HUDEP-2 (cell line): ENCODE data around the gene KATNAL1.
"Not testable (repeated sequence)": the region's sequence is repeated elsewhere in the genome, so short reads cannot be mapped to it uniquely, and the experiment has no call there.

Experiments used
- DNase-seq, 76 experiments: peaks; one replicate each; lab custom pipeline; 2025; ENCODE audit not compliant: unreplicated experiment in 76 of 76; lab: John Stamatoyannopoulos, UW

The KATNAL1 gene

DNA sequence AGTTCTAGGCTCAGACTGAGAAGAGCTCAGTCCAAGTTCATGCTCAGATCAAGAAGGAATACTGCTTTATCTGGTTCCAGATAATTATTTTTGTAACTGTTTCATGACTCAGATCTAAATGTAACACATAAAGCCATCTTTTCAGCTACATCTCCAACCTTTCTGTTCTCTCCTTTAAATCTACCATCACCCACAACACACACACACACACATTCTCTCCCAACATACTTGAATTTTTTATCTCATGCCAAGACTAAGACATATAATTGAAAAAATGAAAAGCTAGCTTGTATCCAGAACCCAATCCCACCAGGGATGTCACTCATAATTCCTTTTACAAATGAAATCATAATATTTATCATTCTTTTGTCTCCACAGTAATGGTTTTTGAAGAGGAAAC is 7.6 kb downstream of the KATNAL1 start:
- DNase-seq, result no peak

DNA sequence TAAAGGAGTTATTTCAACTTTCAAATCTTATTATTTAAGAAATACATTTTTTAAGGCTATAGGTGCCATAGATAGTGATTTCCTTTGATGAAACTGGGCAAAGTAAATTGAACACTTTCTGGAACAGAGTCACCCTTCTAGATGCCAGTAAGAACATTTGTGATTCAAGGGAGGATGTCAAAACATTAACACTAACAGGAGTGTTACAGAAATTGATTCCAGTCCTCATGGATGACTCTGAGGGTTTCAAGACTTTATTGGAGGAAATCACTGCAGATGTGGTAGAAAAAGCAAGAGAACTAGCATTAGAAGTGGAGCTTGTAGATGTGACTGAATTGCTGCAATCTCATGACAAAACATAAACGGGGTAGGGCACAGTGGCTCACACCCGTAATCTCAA is 12.2 kb downstream of the KATNAL1 start:
- no peak for DNase-seq

DNA sequence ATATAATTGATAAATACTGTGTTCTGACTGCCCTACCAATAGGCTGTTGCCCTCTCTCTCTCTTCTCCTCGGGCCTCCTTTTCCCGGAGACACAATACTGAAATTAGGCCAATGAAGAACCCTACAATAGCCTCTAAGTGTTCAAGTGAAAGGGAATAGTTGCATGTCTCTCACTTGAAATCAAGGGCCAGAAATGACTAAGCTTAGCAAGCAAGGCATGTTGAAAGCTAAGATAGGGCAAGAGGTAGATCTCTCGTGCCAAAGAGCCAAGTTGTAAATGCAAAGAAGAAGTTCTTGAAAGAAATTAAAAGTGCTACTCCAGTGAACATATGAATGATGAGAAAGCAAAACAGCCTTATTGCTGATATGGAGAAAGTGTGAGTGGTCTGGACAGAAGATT is 13.3 kb downstream of the KATNAL1 start:
- no peak for DNase-seq

DNA sequence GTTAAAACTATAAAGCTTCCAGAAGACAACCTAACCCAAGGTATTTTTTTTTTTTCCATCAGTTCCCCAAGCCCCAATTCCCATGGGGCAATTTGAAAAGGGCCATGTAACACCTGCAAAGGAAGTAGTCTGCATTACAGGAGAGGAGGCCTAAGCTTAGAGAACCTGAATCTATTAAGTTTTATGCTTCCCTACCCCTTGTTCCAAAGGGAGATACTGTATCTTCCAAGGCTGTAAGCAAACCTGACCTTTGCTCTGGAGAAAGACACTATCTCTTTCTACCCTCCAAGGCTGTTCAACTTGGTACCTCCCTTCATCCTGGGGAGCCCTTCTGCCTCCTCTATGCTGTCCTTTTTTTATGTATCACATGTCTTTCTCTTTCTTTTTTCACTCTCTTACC is 15.0 kb downstream of the KATNAL1 start:
- DNase-seq, result no peak

DNA sequence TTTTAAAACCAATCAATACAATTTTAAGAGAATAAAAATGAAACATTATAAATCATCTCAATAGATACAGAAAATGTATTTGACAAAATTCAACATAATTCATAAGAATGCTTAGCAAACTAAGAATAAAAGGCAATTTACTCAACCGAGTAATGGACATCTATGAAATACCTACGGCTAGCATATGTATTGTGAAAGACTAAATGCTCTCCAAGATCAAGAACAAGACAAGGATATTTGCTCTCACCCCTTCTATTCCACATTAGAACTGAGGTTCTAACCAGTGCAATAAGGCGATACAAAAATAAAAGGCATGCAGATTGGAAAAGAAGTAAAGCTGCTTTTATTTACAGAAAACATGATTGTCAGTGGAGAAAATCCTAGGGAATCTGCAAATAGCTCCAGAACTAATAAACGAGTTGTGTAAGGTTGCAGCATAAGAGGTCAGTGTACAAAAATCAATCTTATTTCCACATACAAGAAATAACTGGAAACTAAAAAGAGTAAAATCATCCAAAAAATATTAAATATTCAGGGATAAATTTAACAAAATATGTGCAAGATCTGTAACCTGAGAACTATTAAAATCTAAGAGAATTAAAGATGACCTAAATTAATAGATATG is 16.4 kb downstream of the KATNAL1 start:
- no peak for DNase-seq

DNA sequence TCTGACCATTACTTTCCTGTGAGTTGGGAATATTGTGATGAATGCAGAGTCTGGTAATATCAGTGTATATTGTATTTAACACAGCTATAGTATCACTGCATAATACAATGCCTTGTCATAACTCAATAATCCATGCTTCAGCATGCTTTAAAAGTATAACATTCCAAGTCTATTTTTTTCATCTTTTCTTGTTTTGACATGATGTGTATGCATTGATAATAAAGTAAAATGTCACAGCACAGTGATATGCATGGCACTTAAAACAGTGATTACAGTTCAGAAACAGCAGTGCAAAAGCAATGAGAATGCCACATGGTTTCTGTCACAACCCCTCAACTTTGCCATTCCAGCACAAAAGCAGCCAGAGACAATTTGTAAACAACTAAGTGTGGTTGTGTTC is 17.8 kb downstream of the KATNAL1 start:
- no peak for DNase-seq

DNA sequence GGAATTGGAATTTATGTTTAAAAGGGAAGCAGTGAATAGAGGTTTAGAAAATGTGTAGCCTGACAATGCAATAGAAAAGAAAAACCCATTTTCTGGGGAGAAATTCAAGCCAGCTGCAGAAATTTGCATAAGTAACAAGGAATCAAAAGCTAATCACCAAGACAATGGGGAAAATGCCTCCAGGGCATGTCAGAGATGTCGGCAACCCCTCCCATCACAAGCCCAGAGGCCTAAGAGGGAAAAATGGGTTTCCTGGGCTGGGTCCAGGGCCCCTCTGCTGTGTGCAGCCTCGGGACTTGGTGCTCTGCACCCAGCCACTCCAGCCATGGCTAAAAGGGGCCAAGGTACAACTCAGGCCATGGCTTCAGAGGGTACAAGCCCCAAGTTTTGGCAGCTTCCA is 21.3 kb downstream of the KATNAL1 start:
- not testable (repeated sequence) for DNase-seq

DNA sequence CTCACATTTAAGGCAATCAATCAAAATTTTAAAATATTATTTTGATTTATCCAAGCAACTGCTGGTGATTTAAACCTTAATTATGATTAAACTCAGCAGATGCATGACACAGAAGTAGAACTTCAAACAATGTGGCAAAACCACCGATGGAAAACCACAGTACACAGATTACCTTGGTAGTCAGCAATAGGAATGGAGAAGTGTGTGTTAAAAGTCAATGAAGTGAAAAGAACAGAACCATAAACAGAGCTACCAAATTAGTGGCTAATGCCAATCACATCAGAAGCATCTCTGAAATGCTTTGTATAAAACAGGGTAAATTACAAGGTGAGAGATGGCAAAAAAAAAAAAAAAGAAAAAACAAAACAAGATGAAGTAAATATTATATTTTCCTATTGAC is 31.2 kb downstream of the KATNAL1 start:
- DNase-seq, result no peak

DNA sequence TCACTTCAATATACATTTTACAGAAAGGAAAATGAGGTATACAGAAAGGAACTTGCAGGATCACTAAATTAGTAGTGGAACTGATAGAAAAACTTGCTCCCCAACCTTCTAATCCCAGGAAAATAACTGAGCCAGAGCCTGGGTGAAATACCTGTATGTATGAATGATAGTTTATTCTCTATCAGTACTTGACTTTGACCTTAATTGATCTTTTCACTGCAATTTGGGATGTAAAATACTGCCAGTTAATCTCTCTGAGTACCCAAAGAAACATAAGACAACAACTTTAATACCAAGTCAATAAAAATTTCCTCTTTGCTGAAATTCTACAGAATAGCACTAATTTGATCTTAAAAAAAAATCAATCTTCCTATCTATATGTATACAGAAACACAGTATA is 33.3 kb downstream of the KATNAL1 start:
- no peak for DNase-seq

DNA sequence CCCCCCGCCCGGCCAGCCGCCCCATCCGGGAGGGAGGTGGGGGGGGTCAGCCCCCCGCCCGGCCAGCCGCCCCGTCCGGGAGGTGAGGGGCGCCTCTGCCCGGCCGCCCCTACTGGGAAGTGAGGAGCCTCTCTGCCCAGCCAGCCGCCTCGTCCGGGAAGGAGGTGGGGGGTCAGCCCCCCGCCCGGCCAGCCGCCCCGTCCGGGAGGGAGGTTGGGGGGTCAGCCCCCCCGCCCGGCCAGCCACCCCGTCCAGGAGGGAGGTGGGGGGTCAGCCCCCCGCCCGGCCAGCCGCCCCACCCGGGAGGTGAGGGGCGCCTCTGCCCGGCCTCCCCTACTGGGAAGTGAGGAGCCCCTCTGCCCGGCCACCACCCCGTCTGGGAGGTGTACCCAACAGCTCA is 37.3 kb downstream of the KATNAL1 start:
- not testable (repeated sequence) for DNase-seq

DNA sequence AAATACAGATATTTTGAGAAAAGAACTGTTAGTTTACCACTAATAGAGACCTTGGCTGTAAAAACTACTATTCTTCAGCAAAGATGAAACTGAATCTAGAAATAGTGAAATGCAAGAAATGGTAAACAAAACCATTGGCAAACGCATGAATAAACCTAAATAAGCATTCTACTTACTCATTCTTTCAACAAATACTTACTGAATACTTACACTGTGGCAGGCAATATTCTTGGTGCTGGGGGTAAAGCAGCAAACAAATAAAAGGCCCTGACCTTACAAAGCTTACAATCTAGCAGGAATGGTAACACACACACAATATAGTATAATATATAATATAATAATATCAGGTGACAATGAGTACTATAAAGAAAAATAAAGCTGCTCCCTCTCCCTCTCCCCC is 38.7 kb downstream of the KATNAL1 start:
- DNase-seq, result no peak

DNA sequence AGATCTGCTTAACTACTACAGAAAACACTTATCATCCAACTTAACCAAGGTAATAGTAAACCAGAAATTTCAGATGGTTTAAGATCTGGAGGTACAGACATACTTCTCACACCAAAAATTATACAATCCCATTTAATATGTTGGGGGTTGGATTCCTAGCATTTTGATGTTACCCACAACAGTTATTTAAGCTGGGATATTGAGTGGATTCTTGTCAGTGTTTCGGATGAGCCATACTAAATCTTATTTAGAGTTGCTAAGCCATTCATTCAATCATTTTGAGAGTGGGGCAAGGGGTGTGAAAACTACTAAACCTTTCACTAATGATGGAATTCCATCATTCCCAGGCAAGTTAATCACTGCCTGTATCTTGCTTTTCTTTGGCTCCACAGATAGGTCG is 40.6 kb downstream of the KATNAL1 start:
- no peak for DNase-seq

DNA sequence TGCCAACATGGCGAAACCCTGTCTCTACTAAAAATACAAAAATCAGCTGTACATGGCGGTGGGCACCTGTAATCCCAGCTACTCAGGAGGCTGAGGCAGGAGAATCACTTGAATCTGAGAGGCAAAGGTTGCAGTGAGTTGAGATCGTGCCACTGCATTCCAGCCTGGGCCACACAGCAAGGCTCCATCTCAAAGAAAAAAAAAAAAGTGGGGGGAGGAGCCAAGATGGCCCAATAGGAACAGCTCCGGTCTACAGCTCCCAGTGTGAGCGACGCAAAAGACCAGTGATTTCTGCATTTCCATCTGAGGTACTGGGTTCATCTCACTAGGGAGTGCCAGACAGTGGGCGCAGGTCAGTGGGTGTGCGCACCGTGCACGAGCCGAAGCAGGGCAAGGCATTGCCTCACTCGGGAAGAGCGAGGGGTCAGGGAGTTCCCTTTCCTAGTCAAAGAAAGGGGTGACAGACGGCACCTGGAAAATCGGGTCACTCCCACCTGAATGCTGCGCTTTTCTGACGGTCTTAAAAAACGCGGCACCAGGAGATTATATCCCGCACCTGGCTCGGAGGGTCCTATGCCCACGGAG is 48.1 kb downstream of the KATNAL1 start:
- not testable (repeated sequence) for DNase-seq

DNA sequence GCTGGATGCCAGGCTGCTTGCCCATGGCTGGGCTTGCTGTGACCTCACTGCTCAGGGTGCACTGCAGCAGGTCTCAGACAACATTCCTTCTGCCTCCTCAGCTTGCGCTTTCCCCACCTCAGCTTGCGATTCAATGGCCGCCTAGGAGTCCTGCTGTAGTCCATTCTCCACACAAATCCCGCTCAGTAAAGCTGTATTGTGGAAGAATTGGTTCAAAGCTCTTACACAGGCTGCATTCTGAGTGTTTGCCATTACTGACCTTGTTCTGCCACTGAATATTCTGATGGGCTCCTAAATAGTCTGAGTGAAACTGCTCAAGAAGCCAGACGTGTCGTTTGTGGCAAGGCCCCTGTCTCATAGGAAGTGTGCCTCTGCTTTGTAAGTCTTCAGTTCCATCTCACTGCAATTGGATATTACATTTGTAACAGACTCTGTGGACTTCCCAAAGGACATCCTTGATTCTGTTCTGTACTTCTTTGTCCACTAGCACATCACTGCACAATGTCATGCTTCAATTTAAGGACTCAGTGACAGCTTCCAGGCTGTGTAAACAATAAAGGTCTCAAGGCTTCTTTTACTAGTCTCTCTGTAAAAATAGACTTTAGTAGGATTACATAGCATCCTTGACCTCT is 49.8 kb downstream of the KATNAL1 start:
- DNase-seq, result no peak

DNA sequence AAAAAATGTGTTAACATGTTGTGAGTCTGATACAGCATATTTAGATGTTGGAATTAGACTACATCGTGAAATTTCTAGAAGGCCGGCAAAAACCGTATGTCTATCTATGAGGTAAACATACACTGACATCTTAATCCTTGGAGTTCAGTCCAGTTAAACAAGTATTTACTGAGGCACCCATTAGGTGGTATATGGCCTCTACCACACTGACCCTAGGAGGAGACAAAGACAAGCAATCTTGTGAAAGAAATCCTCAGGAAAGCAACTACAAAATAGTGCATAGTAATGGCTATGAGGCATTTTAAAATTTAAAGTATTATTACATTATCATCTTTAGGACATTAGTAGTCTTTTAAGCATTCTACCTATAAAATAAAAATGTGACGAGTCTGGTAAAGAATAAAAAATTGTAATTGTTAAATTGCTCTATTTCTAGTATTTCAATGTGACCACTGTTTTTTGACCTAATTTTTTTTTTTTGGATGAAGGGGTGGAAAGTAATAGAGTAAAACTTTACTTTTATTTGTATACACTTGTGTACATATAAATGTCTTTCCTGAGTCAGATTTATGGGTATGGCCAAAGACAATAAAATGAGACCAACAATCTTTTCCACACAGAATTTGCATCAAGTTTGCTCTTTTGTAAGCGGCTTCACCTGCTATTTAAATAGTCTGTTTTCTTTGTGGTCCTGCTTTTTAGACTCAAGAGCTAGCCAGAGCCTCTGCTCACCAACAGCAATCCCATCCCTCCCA is 50.5 kb downstream of the KATNAL1 start:
- peak in 1 of 76 experiments; percentile 1 for DNase-seq

DNA sequence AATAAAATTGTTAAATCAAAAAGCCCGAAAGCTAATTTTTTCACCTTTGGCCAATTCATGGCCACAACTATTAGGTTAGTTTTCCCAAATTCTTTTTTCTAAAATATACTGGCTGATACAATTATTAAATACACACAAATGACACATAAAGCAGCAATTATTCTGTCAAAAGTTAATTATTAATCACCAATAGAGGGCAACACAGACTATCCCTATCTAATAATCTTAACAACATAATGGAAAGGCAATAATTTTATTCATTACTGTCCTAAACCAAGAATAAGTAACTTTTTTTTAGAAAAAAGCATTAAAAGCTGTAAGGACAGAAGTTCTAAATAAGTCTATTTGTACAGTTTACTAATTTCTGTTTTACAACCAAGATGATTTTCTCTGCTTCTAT is 51.7 kb downstream of the KATNAL1 start:
- no peak for DNase-seq

DNA sequence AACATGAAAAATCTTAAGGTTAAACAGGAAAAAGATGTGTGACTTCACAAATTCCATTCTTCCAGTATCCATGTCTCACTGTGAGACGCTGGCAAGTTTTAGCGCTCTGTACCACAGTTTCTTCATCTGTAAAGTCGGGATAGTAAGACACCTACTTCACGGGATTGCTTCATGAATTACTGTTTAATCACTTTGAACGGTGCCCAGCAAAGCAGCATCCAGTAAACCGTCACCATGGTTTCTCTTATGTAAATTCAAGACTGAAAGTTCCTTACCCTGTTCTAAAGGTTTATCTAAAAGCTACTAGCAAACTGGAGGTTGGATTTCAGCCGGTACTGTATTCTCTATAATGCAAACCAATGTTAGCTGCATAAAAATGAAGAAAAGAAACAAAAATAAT is 53.5 kb downstream of the KATNAL1 start:
- no peak for DNase-seq

DNA sequence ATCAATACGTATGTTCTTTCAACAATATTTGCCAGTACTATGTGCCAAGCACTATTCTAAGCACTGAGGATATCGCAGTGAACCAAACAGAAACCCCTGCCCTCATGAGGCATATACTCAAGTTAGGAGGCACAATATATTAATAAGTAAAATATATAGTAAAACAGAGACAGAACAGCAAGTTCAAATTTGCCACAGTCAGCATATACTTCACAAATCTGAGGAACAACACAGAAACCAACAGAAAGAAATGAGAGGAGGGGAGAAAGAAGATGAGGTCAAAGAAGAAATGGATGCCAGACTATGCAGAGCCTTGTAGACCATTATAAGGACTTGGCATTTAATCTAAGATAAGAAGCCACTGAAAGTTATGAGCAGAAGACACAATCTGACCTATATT is 59.9 kb downstream of the KATNAL1 start:
- no peak for DNase-seq

DNA sequence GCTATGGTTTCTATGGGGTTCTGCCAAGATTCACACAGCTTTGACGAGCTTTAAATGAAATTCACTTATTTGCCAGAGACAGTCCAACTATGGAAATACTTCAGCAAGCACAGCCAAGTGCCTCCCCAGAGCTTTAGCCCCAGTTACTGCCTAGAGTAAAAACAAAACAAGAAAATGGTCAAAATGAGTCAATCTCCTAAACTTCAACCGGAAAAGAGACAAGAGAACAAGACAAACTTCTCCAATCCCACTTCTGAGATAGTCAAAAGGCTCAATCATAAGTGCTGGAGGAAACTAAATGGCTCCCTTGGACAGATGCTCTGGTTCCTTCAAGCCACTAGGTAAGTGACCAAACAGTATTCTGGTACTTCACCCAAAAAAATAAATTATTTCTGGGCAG is 65.8 kb downstream of the KATNAL1 start:
- DNase-seq, result no peak

DNA sequence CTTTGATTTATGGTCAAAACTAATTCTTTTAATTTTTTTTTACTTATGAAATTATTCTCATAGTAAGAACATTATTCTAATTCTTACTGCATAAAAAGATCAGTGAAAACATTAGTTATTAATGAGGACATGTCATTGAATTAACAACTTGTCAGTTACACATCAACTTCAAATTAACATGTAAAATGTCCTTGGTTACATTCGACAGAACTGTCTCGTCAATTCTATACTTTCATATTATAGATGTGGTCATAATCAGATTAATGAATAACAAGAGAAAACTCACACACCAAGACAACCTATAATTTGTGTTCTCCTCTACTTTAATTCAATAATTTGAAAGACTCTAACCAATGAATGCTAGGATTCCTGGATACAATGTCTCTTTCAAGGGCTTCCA is 66.7 kb downstream of the KATNAL1 start:
- no peak for DNase-seq

DNA sequence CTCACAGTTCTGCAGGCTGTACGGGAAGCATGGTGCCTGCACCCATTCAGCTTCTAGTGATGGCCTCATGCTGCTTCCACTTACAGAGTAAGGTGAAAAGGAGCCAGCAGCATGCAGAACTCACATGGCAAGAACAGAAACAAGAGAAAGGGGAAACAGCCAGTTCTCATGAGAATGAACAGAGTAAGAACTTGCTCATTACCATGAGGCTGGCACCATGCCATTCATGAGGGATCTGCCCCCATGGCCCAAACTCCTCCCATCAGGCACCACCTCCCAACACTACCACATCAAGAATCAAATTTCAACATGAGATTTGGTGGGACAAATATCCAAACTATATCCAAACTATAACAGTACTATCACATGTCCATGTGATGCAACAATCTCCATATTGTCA is 72.1 kb downstream of the KATNAL1 start:
- DNase-seq, result peak in 2 of 76 experiments; percentile 1 to 2
